ENCODE results near the gene ABCC1. TPM values are rescaled to one million over a fixed set of nuclear protein-coding genes. Genes with fewer than 3 reads are reported as not detected.
A peak's percentile ranks its signal among the peaks of the same experiment; 100 is the strongest.

ABCC1 gene
- total and polyA plus RNA-seq, 2 donors from 2014 or later, result 4.6 to 29.7 TPM

GRCh38 chr16:15993946-15994665, 44.7 kb downstream of the ABCC1 start:
- no peak overlapping the region for H3K27ac ChIP-seq (ENCODE audit: low read depth in 2 of 2, low read length in 2 of 2)
- FAIRE-seq (no peak), DNase-seq (peak in 1 of 5 donors; percentile 37)
- H3K36me3 ChIP-seq (ENCODE audit: control insufficient read depth in 2 of 3, insufficient read depth in 3 of 3, low read length in 3 of 3), result no peaks in the 10 kb centered on the region
- H3K9me3 ChIP-seq (ENCODE audit: control insufficient read depth in 2 of 3, insufficient read depth in 1 of 3, low read length in 3 of 3), result no peaks in the 10 kb centered on the region
- H3K4me3 ChIP-seq (ENCODE audit: low read length in 3 of 3), result no peak overlapping the region
- H3K27me3 ChIP-seq (ENCODE audit: control insufficient read depth, insufficient read depth, low read length), result no peaks in the 10 kb centered on the region
- H3K9ac ChIP-seq (ENCODE audit: low read length in 3 of 3), result no peak overlapping the region
- TF ChIP-seq, protein P1, sequence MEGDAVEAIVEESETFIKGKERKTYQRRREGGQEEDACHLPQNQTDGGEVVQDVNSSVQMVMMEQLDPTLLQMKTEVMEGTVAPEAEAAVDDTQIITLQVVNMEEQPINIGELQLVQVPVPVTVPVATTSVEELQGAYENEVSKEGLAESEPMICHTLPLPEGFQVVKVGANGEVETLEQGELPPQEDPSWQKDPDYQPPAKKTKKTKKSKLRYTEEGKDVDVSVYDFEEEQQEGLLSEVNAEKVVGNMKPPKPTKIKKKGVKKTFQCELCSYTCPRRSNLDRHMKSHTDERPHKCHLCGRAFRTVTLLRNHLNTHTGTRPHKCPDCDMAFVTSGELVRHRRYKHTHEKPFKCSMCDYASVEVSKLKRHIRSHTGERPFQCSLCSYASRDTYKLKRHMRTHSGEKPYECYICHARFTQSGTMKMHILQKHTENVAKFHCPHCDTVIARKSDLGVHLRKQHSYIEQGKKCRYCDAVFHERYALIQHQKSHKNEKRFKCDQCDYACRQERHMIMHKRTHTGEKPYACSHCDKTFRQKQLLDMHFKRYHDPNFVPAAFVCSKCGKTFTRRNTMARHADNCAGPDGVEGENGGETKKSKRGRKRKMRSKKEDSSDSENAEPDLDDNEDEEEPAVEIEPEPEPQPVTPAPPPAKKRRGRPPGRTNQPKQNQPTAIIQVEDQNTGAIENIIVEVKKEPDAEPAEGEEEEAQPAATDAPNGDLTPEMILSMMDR (IDR thresholded peaks at IDR 0.05; ENCODE audit: borderline replicate concordance, extremely low read depth, insufficient read depth), result no peak
- intact Hi-C loops (cut with DNase I), result no loop called here
- peaks cover 3 to 11% (median 6%) of the 10 kb centered on the region in 3 donors for H3K4me1 ChIP-seq (ENCODE audit: control insufficient read depth in 2 of 3, insufficient read depth in 2 of 3, low read depth in 1 of 3, low read length in 3 of 3)

DNA sequence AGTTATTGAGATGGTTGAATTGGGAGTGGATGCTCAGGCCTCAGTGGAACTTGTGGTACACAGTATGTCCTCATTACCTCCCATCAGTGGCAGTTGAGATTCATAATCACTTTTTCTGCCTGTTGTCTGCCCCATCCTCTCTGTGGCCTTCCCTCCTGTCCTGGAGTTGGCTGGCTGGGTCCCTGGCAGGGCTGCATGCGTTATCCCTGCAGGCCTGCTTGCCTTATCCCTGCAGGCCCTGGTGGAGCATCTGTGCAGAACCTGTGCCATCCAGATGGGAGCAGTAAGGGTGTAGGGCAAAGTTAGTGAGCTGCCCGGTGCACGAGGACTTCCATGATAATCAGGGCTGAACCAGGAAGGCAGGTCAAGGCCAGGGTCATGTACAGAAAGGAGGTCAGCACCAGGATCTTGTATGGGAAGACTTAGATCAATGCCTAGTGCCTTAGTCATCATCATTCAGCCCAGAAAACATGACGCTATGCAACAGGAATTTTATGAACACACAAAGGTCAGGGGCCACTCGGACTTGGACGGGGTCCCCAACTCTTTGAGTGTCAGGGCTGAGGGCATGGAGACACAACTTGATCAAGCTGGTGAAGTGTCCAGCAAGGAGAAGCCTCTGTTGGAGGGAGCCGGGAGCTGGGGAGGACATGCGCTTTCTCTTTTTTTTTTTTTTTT, 47.2 kb downstream of the ABCC1 start:
- intact Hi-C loops (cut with DNase I), result no loop called here
- H3K9me3 ChIP-seq (ENCODE audit: control insufficient read depth in 2 of 3, insufficient read depth in 1 of 3, low read length in 3 of 3), result no peaks in the 10 kb centered on the region
- H3K27me3 ChIP-seq (ENCODE audit: control insufficient read depth, insufficient read depth, low read length), result no peaks in the 10 kb centered on the region
- H3K4me1 ChIP-seq (ENCODE audit: control insufficient read depth in 2 of 3, insufficient read depth in 2 of 3, low read depth in 1 of 3, low read length in 3 of 3), result peaks cover 3 to 6% (median 6%) of the 10 kb centered on the region in 3 donors
- no peak overlapping the region for H3K4me3 ChIP-seq (ENCODE audit: low read length in 3 of 3)
- TF ChIP-seq, protein P1 (IDR thresholded peaks at IDR 0.05; ENCODE audit: borderline replicate concordance, extremely low read depth, insufficient read depth), result no peak
- DNase-seq (peak in 3 of 5 donors; percentile 27 to 82 (median 38)), FAIRE-seq (no peak)
- no peak overlapping the region for H3K27ac ChIP-seq (ENCODE audit: low read depth in 2 of 2, low read length in 2 of 2)
- no peak overlapping the region for H3K9ac ChIP-seq (ENCODE audit: low read length in 3 of 3)
- no peaks in the 10 kb centered on the region for H3K36me3 ChIP-seq (ENCODE audit: control insufficient read depth in 2 of 3, insufficient read depth in 3 of 3, low read length in 3 of 3)

DNA sequence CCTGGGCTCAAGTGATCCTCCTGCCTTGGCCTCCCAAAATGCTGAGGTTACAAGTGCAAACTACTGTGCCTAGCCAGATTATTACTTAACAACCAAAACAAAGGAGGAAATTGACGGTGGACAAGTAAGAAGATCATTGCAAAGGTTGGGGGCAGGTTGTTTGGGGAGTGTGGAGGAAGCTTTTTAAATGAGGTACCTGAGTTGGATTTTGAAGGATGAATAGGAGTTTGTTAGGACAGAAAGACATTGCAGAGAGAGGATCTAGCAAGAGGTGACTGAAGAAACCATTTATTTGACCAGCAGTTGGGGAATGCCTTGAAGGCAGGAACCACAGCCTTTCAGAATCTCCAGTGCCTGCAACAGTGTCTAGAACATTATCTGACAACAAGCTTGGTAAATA, 51.3 kb downstream of the ABCC1 start:
- FAIRE-seq, result no peak
- no peak overlapping the region for H3K27ac ChIP-seq (ENCODE audit: low read depth in 2 of 2, low read length in 2 of 2)
- no peak for DNase-seq
- H3K4me1 ChIP-seq (ENCODE audit: control insufficient read depth in 2 of 3, insufficient read depth in 2 of 3, low read depth in 1 of 3, low read length in 3 of 3), result peaks cover 3 to 6% (median 6%) of the 10 kb centered on the region in 3 donors
- H3K27me3 ChIP-seq (ENCODE audit: control insufficient read depth, insufficient read depth, low read length), result no peaks in the 10 kb centered on the region
- no peak overlapping the region for H3K4me3 ChIP-seq (ENCODE audit: low read length in 3 of 3)
- no peaks in the 10 kb centered on the region for H3K36me3 ChIP-seq (ENCODE audit: control insufficient read depth in 2 of 3, insufficient read depth in 3 of 3, low read length in 3 of 3)
- TF ChIP-seq, protein P1 (IDR thresholded peaks at IDR 0.05; ENCODE audit: borderline replicate concordance, extremely low read depth, insufficient read depth), result no peak
- H3K9ac ChIP-seq (ENCODE audit: low read length in 3 of 3), result no peak overlapping the region
- intact Hi-C loops (cut with DNase I), result no loop called here
- no peaks in the 10 kb centered on the region for H3K9me3 ChIP-seq (ENCODE audit: control insufficient read depth in 2 of 3, insufficient read depth in 1 of 3, low read length in 3 of 3)

Data from kidney (tissue), 14 donors.